Calu3 (cell line): Measurements from ENCODE around the gene USP5. TPM values are rescaled to one million over a fixed set of nuclear protein-coding genes. Genes with fewer than 3 reads are reported as not detected.

Source experiments
- BruUV-seq: library from RNA; stranded (reverse); fragments of 400-500 nt; replicated peaks from 2 replicates; lab custom pipeline; 2021; lab: Mats Ljungman, UMichigan
- CTCF ChIA-PET: fragments of 300-600 bp; sonication (Branson Sonifier 250); formaldehyde crosslinking; loops from one replicate; lab custom pipeline; 2022; ENCODE audit warnings: antibody characterized with exemption; lab: Charles Lee
- DNase-seq: peaks from one replicate; pipeline ENCODE4 v3.0.0; 2022
- H3K27ac Mint-ChIP-seq: one replicate; pipeline ENCODE4 v1.8.0; 2022; ENCODE audit warnings: mixed read lengths; ENCODE audit not compliant: unreplicated experiment
- H3K27me3 Mint-ChIP-seq: one replicate; pipeline ENCODE4 v1.8.0; 2022; ENCODE audit warnings: mixed read lengths; ENCODE audit not compliant: unreplicated experiment
- H3K36me3 Mint-ChIP-seq: one replicate; pipeline ENCODE4 v1.8.0; 2022; ENCODE audit warnings: mild to moderate bottlenecking, moderate library complexity, mixed read lengths; ENCODE audit not compliant: insufficient read depth, unreplicated experiment
- H3K4me1 Mint-ChIP-seq: one replicate; pipeline ENCODE4 v1.8.0; 2022; ENCODE audit warnings: mild to moderate bottlenecking, low read depth, mixed read lengths; ENCODE audit not compliant: unreplicated experiment
- H3K4me3 Mint-ChIP-seq: one replicate; pipeline ENCODE4 v1.8.0; 2022; ENCODE audit warnings: mild to moderate bottlenecking, low read depth, moderate library complexity, mixed read lengths; ENCODE audit not compliant: unreplicated experiment
- H3K9me3 Mint-ChIP-seq: one replicate; pipeline ENCODE4 v1.8.0; 2022; ENCODE audit warnings: low read depth, mixed read lengths; ENCODE audit not compliant: unreplicated experiment
- intact Hi-C: fragments of 100-400 bp; cut with micrococcal nuclease; formaldehyde crosslinking; loops from one replicate; pipeline ENCODE4 v1.10.0; 2022; ENCODE audit not compliant: unreplicated experiment
- total RNA-seq: library from RNA; stranded (reverse); gene quantifications from 2 replicates; pipeline ENCODE4 v1.2.3, GENCODE V29; 2022
- TF ChIP-seq, protein P1 (sequence below): fragments of 200-600 bp; IDR thresholded peaks from one replicate; pipeline ENCODE4 v1.8.0; 2022; ENCODE audit warnings: antibody characterized with exemption; ENCODE audit not compliant: unreplicated experiment

USP5 gene
- total RNA-seq, 1 experiment from 2014 or later: 128 TPM

DNA sequence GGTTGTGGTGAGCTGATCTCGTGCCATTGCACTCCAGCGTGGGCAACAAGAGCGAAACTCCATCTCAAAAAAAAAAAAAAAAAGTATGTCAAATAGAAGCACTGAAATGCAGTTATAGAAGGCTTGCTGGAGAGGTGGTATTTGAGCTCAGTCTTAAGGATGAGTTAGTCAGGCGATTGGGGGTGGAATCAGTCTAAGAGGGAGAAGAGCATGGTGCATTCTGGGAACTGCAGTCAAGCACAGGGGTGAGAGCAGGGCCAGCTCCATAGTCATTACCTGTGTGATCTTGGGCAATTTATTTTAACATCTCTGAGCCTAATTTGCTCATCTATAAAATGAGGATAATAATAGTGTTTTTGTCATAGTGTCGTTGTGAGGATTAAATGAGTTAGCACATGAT is 17.1 kb upstream of the USP5 start:
- Mint-ChIP-seq H3K9me3 (no peaks in the 10 kb centered on the region), H3K27me3 (peaks cover 87% of the 10 kb centered on the region), H3K4me1 (peaks cover 20% of the 10 kb centered on the region), H3K36me3 (peaks cover 4% of the 10 kb centered on the region), H3K27ac (no peak overlapping the region), H3K4me3 (no peak overlapping the region)
- no TSS peak for BruUV-seq
- CTCF ChIA-PET: interaction anchor here (1.2 to 2.1 kb wide), 3 partner anchors 9 to 68 kb away, joined by 4 to 11 read pairs (median 8); partner anchors contain the start of genes CDCA3, PTMS and USP5
- TF ChIP-seq, protein P1, sequence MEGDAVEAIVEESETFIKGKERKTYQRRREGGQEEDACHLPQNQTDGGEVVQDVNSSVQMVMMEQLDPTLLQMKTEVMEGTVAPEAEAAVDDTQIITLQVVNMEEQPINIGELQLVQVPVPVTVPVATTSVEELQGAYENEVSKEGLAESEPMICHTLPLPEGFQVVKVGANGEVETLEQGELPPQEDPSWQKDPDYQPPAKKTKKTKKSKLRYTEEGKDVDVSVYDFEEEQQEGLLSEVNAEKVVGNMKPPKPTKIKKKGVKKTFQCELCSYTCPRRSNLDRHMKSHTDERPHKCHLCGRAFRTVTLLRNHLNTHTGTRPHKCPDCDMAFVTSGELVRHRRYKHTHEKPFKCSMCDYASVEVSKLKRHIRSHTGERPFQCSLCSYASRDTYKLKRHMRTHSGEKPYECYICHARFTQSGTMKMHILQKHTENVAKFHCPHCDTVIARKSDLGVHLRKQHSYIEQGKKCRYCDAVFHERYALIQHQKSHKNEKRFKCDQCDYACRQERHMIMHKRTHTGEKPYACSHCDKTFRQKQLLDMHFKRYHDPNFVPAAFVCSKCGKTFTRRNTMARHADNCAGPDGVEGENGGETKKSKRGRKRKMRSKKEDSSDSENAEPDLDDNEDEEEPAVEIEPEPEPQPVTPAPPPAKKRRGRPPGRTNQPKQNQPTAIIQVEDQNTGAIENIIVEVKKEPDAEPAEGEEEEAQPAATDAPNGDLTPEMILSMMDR: no peak
- no peak for DNase-seq
- intact Hi-C loops: loop anchor here (1.0 to 2.0 kb wide), 2 partner anchors 16 to 82 kb away; partner anchors contain the start of genes CDCA3 and MLF2

DNA sequence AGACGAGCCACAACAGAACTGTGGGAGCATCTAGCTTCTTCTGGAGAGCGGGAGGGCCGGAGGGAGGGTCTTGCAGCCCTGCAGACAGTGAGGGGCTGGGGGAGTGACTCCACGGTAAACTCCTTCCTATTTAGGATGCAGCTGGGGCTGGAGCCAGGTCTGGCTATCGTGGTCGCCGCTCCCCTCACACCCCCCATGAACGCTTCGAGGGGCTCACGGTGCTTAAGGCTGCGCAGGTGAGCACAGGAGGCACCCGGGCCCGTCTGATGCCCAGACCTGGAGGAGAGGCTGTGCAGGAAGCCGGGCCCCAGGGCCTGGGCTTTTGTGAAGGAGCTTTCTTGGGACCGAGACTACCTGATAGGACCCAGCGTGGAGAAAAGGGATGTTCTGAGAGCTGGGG is 15.1 kb upstream of the USP5 start:
- CTCF ChIA-PET: interaction anchor here (1.1 to 1.7 kb wide), 2 partner anchors 14 to 84 kb away, joined by 3 to 4 read pairs; partner anchors contain the start of genes CDCA3 and MLF2
- no TSS peak for BruUV-seq
- Mint-ChIP-seq H3K4me3 (no peak overlapping the region), H3K27ac (no peak overlapping the region), H3K9me3 (no peaks in the 10 kb centered on the region), H3K4me1 (peaks cover 20% of the 10 kb centered on the region), H3K27me3 (peaks cover 74% of the 10 kb centered on the region), H3K36me3 (peaks cover 4% of the 10 kb centered on the region)
- DNase-seq: no peak
- intact Hi-C loops: no loop called here
- TF ChIP-seq, protein P1: no peak

DNA sequence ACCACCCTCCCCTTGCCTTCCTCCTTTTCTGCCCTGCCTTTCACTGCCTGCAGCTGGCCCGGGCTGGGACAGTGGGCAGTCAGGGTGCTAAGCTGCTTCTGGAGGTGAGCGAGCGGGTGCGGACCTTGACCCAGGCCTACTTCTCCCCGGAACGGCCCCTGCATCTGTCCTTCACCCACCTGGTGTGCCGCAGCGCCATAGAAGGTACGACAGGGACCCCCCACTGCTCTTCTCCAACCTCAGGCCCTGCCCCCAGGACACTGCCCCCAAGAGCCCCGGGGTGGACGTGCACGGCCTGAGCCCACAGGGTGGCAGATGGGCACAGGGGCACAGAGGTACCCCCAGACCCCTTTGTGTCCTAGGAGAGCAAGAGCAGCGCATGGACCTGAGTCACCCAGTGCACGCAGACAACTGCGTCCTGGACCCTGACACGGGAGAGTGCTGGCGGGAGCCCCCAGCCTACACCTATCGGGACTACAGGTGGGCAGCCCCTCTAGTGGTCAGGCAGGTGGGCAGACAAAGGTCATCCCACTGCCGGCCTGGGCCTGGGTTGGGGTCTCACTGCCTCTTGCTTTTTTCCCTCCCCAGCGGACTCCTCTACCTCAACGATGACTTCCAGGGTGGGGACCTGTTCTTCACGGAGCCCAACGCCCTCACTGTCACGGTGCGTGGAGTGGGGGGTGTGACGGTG is 14.4 kb upstream of the USP5 start:
- H3K27me3 Mint-ChIP-seq: peaks cover 72% of the 10 kb centered on the region
- no peak overlapping the region for H3K4me3 Mint-ChIP-seq
- H3K27ac Mint-ChIP-seq: no peak overlapping the region
- no peak for DNase-seq
- CTCF ChIA-PET: interaction anchor here (1.1 kb wide), 1 partner anchor 84 kb away, joined by 4 read pairs; the partner anchor contains the start of gene MLF2
- TF ChIP-seq, protein P1: no peak
- H3K9me3 Mint-ChIP-seq: no peaks in the 10 kb centered on the region
- H3K36me3 Mint-ChIP-seq: peaks cover 4% of the 10 kb centered on the region
- peaks cover 20% of the 10 kb centered on the region for H3K4me1 Mint-ChIP-seq
- intact Hi-C loops: no loop called here
- BruUV-seq: no TSS peak

DNA sequence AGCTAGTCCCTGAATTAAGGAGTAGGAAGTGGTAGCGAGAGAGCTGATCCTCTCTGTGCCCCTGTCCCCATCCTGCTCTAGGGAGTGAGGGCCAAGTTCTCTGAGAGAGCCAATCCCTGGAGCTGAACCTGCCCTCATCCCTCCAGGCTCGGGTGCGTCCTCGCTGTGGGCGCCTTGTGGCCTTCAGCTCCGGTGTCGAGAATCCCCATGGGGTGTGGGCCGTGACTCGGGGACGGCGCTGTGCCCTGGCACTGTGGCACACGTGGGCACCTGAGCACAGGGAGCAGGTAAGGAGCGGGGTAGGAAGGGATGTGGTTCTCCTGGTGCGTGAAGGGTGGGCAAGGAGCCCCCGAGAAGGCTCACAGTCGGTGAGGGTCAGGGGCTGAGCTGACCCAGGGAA is 13.1 kb upstream of the USP5 start:
- TF ChIP-seq, protein P1: no peak
- no peak for DNase-seq
- Mint-ChIP-seq H3K27ac (no peak overlapping the region), H3K9me3 (no peaks in the 10 kb centered on the region), H3K4me1 (peaks cover 20% of the 10 kb centered on the region), H3K4me3 (no peak overlapping the region), H3K27me3 (peaks cover 75% of the 10 kb centered on the region), H3K36me3 (peaks cover 4% of the 10 kb centered on the region)
- intact Hi-C loops: no loop called here
- CTCF ChIA-PET: interaction anchor here (2.5 kb wide), 1 partner anchor 13 kb away, joined by 10 read pairs; the partner anchor contains the start of genes CDCA3 and USP5
- BruUV-seq: no TSS peak
